Kidney (tissue), 14 donors: ENCODE data around the gene PF4V1. TPM values are rescaled to one million over a fixed set of nuclear protein-coding genes. Genes with fewer than 3 reads are reported as not detected.

ENCODE experiments used
- DNase-seq, 5 donors: peaks; one replicate each; pipeline ENCODE4 v3.0.0-alpha.2; 2013 to 2020
- FAIRE-seq: peaks from 2 replicates; lab custom pipeline; 2012; peaks lifted over from hg19 to GRCh38; lab: Jason Lieb, UNC
- H3K27ac ChIP-seq, 2 donors: one replicate each; pipeline ENCODE4 v1.7.0; 2013; ENCODE audit warnings: low read depth in 2 of 2, low read length in 2 of 2, inconsistent platforms in 1 of 2
- H3K27me3 ChIP-seq: one replicate; pipeline ENCODE4 v1.7.1; 2013; ENCODE audit warnings: low read length, inconsistent platforms; ENCODE audit not compliant: control insufficient read depth, insufficient read depth
- H3K36me3 ChIP-seq, 3 donors: one replicate each; pipeline versions ENCODE4 v1.7.0 to v1.7.1; 2013; ENCODE audit warnings: low read length in 3 of 3, control low read depth in 1 of 3, inconsistent platforms in 1 of 3; ENCODE audit not compliant: insufficient read depth in 3 of 3, control insufficient read depth in 2 of 3
- H3K4me1 ChIP-seq, 3 donors: one replicate each; pipeline versions ENCODE4 v1.7.0 to v1.7.1; 2013; ENCODE audit warnings: low read length in 3 of 3, inconsistent platforms in 1 of 3, low read depth in 1 of 3; ENCODE audit not compliant: control insufficient read depth in 2 of 3, insufficient read depth in 2 of 3
- H3K4me3 ChIP-seq, 3 donors: one replicate each; pipeline versions ENCODE4 v1.7.0 to v1.8.1; 2013; ENCODE audit warnings: low read length in 3 of 3, control low read depth in 1 of 3, inconsistent platforms in 1 of 3
- H3K9ac ChIP-seq, 3 donors: one replicate each; pipeline versions ENCODE4 v1.7.0 to v1.7.1; 2013; ENCODE audit warnings: low read length in 3 of 3, control low read depth in 1 of 3, inconsistent platforms in 1 of 3
- H3K9me3 ChIP-seq, 3 donors: one replicate each; pipeline versions ENCODE4 v1.7.0 to v1.7.1; 2013; ENCODE audit warnings: low read length in 3 of 3, control low read depth in 1 of 3, inconsistent platforms in 1 of 3; ENCODE audit not compliant: control insufficient read depth in 2 of 3, insufficient read depth in 1 of 3
- CTCF ChIP-seq: IDR thresholded peaks from 3 replicates; pipeline ENCODE4 v1.5.1; 2012; ENCODE audit warnings: mild to moderate bottlenecking, moderate library complexity, borderline replicate concordance; ENCODE audit not compliant: insufficient read depth; ENCODE audit errors: extremely low read depth
- intact Hi-C: fragments of 100-400 bp; cut with DNase I; formaldehyde crosslinking; loops from one replicate; pipeline ENCODE4 v1.11.1; 2022
- polyA plus RNA-seq: library from polyadenylated mRNA; stranded (reverse); fragments of 350-450 nt; fragmentation: Illumina TruSeq; extraction: RNeasy Lipid Tissue Mini Kit (QIAGEN cat#74804); gene quantifications from one replicate; pipeline ENCODE4 v1.2.3, GENCODE V29; 2014; ENCODE audit warnings: low read depth, low replicate concordance; ENCODE audit not compliant: insufficient read depth
- total RNA-seq: library from RNA; stranded (reverse); fragmentation: NEBNext Ultra II Directional; extraction: Animal tissue kit (Norgen Biotek cat#: 25700); gene quantifications from one replicate; pipeline ENCODE4 v1.2.1, GENCODE V29; 2021
- donor health status: control.
- donor health status: control.
- donor health status: control.
- donor health status: control.
- donor health status: control.
- donor health status: DM: yes; HTN: yes; CAD: no.
- donor health status: Normal renal cell carcinoma (clear cell type).

The PF4V1 gene
- total and polyA plus RNA-seq, 2 donors from 2014 or later = 1.0 TPM; not detected in 1

- Histone ChIP-seq H3K27ac (no peak overlapping the region), H3K9me3 (no peaks in the 10 kb centered on the region), H3K9ac (no peak overlapping the region), H3K27me3 (no peaks in the 10 kb centered on the region), H3K4me3 (no peak overlapping the region), H3K4me1 (no peaks in the 10 kb centered on the region), H3K36me3 (no peaks in the 10 kb centered on the region)
- intact Hi-C loops = no loop called here
- TF ChIP-seq CTCF = no peak
- DNase-seq = no peak
- FAIRE-seq = no peak
Observed at GRCh38 chr4:73814679-73815078, 38.4 kb upstream of the PF4V1 start.

DNA sequence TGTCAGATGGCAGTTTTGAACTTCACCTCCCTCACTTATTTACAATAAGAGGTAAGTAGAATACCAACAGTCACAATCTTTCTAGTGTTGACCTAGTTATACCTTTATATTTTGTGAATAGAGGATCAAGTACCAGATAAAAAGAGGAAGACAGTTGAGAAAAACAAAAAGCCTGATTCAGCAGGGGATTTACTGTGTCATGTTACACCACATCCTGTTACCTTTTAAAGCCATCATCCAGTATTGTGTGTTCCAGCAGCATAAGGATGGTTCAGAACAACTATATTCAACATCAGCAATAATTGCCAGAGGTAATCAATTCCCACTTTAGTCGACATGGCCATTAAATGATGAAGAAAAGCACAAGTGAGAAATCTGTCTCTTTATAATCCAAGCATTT lies 38.0 kb upstream of the PF4V1 start:
- intact Hi-C loops = no loop called here
- H3K4me1 ChIP-seq = no peaks in the 10 kb centered on the region
- no peak overlapping the region for H3K27ac ChIP-seq
- FAIRE-seq = no peak
- no peak overlapping the region for H3K4me3 ChIP-seq
- H3K9me3 ChIP-seq = no peaks in the 10 kb centered on the region
- no peaks in the 10 kb centered on the region for H3K27me3 ChIP-seq
- no peak for TF ChIP-seq CTCF
- no peak overlapping the region for H3K9ac ChIP-seq
- no peaks in the 10 kb centered on the region for H3K36me3 ChIP-seq
- no peak for DNase-seq

- intact Hi-C loops = no loop called here
- DNase-seq (no peak), FAIRE-seq (no peak)
- H3K27ac ChIP-seq = no peak overlapping the region
- H3K9me3 ChIP-seq = no peaks in the 10 kb centered on the region
- no peak for TF ChIP-seq CTCF
- H3K4me3 ChIP-seq = no peak overlapping the region
- no peaks in the 10 kb centered on the region for H3K36me3 ChIP-seq
- H3K9ac ChIP-seq = no peak overlapping the region
- no peaks in the 10 kb centered on the region for H3K4me1 ChIP-seq
- no peaks in the 10 kb centered on the region for H3K27me3 ChIP-seq
Observed at GRCh38 chr4:73816814-73817213, 36.3 kb upstream of the PF4V1 start.

- Histone ChIP-seq H3K27ac (no peak overlapping the region), H3K4me3 (no peak overlapping the region), H3K9me3 (no peaks in the 10 kb centered on the region), H3K9ac (no peak overlapping the region), H3K36me3 (no peaks in the 10 kb centered on the region), H3K4me1 (no peaks in the 10 kb centered on the region), H3K27me3 (no peaks in the 10 kb centered on the region)
- no peak for DNase-seq
- intact Hi-C loops = no loop called here
- no peak for TF ChIP-seq CTCF
- no peak for FAIRE-seq
Observed at GRCh38 chr4:73817341-73817740, 35.8 kb upstream of the PF4V1 start.
